Renal cortex interstitium (tissue), 11 donors: ENCODE results near the gene FBRSL1. TPM values are rescaled to one million over a fixed set of nuclear protein-coding genes. Genes with fewer than 3 reads are reported as not detected.

ENCODE experiments used
- DNase-seq, 11 donors: peaks; one replicate each; pipeline ENCODE4 v3.0.0-alpha.2; 2013; ENCODE audit warnings: low read depth in 9 of 11, low spot score in 4 of 11; ENCODE audit errors: extremely low read depth in 1 of 11
- polyA plus RNA-seq, 3 donors: library from polyadenylated mRNA; unstranded; fragments of 120-200 nt; gene quantifications; one replicate each; pipeline ENCODE4 v1.2.1, GENCODE V29; 2013; ENCODE audit not compliant: insufficient read length in 3 of 3

Gene FBRSL1
- polyA plus RNA-seq, 3 donors: 41.9 to 84.7 (median 70.4) TPM

DNA sequence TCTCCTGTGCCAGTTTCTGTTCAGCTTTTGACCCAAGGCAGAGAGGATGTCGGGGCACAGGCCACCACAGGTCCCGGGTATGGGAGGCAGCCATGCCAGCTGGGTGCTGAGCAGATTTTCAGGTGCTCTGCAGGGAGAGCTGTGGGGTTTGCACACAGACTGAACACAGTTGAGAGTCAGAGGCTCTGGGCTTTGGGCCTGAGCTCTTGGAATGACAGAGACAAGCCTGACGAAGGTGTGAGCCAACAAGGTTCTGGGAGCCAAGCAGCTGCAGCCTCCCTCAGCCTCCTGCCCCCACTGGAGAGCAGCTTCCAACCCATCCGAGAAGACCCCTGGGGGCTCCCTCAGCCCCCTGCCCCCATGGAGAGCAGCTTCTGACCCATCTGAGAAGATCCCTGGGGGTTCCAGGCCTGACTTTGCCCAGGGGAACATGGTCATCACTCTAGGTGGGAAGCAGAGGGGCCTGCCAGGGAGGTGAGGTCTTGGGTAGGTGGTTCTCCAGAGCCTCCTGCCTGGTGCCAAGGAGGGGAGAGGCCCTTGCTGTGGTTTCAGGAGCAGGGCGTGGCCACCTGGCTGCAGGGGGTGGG lies 13.8 kb downstream of the FBRSL1 start:
- DNase-seq: no peak

DNA sequence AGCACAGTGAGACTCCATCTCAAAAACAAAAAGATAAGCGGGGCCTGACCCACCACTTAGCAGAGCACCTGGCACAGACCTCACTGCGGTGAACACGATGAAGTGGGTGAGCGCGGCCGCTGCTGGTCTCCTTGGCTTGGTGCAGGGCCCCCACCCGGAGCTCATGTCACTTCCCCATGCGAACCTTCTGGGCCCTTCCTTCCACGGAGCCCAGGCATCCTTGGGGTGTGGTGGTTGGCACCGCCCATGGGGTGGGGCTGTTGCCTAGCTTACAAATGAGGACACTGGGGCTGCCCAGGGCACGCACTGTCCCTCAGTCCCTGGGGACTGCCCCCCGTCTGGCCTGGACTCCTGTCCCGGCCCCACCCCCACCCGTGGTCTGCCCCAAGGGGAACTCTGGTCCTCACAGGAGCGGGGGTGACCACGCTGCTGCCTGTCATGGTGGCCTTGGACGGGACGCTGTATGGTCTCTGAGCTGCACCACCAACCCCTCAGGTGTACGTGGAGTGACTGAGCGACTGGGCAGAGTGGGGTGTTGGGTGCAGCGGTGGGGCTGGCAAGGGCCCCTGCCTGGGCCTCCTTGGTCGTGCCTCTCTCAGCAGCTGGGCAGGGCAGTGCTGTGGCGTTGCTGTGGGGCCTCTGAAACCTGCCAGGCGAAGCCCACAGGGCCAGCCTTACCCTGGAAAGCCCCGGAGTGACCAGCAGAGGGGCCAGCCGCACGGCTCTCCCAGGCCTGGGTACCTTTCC lies 15.3 kb downstream of the FBRSL1 start:
- DNase-seq: no peak

DNA sequence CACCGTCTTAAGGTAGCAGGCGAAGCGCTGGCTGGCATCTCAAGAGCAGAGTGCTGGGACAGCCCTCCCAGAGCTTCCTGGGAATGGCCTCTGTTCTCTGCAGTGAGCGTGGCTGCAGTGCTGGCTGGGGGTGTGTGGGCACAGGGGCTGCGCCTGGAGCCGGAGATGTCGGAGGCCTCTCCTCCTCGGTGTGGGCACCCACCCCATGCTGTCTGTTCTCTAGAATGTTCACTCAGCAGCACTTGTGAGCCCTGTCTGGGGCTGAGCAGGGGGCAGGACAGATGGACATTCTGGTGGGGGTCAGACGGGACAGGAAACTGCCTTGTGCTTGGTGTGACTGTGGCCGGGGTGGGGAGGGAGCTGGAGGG lies 15.9 kb downstream of the FBRSL1 start:
- DNase-seq: no peak

DNA sequence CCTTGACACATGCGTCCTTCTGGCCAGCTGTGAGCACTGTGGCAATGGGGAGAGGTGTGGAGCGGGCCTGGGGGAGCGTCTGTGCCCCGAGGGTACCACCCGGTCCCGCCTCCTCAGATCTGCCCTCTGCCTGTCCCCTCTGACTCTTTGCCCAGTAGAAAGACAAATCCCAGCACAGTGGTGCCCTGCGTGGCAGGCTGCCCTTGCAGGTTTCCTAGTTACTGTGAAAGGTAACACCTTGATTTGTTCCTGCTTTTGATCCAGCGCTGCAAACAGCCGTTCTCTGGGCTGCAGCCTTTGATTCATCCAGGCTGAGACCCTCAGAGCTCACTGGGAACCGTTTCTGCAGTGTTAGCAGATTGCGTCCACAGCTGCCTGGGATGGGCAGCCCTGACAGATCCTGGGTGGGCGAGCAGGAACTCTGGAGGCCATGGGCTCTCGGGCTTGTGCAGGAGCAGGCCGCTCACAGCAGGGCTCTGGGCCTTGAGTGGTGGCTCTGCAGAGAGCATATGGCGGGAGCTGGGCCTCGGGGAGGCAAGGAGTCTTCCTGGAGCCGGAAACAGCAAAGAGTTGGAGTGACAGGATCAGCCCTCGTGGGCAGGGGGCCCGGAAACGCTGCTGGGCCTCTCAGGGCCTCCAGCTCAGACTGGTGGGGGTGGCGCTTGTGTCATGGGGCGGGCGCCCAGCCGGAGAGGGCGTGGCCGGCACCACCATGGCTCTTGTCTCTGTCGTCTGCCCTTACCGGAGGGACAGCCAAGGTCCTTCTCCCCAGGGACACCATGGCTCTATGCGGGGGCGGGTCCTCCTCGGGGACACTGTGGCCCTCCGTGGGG lies 16.6 kb downstream of the FBRSL1 start:
- peak in 10 of 11 donors; percentile 61 to 88 (median 78) for DNase-seq

DNA sequence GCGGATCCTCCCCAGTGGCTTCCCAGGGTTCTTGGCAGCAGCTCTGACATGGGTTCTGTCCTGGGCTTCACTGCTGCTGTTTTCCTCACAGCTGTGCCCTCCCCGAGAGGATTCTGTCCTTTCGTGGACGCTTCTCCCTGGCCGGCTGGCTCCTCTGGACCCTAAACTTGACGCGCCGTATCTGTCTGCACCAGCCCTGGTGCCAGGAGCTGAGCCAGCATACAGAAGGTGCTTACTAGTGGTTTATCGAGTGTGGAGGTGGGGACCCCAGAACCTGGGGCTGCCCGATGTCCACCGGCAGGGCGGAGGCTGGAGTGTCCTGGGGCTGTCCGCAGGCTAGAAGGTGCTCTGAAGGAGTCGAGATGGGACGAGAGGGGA lies 17.2 kb downstream of the FBRSL1 start:
- DNase-seq: no peak

DNA sequence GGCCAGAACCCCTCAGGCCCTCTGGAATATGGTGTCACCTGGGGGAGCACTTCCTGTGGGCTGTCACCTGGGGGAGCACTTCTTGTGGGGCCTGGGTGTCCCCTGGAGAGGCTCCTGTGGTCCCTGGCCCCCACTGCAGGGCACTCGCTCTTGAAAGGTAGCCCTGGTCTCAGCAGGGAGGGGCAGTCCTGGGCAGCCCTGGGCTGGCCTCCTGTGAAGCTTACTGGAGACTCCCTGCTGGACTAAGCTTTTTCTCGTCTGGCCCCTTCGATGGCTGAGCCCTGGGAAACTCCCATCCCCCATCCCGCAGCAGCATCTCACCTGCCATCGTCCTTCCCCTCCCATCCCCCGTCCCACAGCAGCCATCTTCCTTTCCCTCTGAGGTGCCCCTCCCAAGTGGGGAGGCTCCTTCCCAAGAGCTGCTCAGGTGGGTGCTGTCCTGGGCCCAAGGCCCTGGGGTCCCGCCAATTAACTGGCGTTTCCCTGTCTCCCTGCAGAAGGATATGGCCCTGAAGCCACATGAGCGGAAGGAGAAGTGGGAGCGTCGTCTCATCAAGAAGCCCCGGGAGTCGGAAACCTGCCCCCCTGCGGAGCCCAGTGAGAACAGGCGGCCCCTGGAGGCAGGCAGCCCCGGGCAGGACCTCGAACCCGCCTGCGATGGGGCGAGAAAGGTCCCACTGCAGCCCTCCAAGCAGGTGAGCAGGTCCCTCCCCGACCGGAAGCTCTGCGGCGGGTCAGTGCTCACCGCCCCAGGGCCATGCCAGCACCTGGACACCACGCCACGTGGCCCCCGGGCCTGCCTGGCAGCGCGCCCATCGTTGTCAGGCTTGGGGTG lies 17.9 kb downstream of the FBRSL1 start:
- no peak for DNase-seq

DNA sequence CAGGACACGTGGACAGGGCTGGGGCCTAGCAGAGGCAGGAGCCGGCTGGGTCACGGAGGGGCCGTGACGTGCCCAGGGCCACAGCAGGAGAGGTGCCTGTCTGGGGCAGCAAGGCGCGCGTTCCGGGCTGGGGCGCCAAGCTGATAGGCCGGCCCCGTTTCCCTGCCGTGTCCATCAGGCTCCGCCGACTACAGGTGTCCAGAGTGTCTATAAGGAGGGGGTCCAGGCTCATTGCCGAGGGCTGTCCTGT lies 18.5 kb downstream of the FBRSL1 start:
- no peak for DNase-seq

DNA sequence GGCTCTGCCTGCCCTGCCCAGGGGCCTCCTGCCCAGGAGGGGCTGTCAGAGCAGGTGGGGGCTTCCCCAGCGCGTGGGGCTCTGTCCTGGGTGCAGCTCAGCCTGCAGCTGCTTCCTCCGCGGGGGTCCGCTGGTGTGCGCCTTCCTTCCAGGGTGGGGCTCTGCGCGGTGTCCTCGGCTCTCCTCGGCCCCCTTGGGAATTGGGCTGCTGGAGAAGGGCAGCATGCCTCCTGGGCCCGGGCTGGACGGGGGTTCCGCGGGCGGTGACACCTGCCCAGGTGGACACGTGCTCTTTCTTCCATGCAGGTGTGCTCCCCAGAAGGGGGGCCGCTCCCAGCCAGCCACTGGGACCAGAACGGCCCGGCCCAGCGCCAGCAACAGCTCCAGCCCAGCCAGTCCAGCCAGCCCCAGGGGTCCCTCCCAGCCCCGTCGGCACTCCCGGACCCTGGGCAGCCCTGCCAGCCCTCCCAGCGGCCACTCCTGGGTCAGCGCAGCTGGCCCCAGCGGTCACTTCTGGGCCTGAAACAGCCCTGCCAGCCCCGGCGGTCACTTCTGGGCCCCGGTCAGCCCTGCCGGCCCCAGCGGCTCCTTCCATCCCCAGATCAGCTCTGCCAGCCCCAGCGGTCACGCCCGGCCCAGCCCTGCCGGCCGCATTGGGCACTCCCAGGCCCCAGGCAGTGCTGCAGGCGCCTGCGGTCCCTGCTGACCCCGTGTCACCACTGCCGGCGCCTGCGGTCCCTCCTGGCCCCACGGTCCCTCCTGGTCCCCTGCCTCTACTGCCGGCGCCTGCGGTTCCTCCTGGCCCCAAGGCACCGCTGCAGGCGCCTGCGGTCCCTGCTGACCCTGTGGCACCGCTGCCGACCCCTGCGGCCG lies 19.1 kb downstream of the FBRSL1 start:
- no peak for DNase-seq

DNA sequence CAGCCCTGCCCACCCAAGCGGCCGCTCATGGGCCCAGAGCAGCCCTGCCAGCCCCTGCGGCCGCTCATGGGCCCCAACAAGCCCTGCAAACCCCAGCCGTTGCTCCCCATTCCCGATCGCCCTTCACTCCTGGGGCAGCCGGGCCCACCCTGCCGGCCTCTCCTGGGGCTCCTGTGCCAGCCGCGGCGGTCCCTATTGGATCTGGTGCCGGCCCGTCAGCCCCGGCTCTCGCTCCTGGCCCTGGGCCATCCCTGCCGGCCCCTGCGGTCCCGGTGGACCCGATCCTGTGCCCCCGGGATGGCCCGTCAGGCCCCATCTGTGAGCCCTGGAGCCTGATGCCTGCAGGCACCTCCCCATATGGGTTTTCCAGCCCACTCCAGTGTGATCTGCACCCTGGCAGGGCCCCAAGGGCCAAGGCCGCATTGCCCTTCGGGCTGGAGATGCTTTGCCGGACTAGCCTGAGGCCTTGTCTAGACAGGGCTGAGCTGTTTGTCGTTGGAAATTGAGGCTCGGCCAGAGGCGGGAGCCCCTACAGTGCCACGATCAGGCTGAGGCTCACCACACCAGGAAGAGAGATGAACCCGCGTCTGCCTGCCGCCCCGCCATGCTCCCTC lies 20.3 kb downstream of the FBRSL1 start:
- no peak for DNase-seq

DNA sequence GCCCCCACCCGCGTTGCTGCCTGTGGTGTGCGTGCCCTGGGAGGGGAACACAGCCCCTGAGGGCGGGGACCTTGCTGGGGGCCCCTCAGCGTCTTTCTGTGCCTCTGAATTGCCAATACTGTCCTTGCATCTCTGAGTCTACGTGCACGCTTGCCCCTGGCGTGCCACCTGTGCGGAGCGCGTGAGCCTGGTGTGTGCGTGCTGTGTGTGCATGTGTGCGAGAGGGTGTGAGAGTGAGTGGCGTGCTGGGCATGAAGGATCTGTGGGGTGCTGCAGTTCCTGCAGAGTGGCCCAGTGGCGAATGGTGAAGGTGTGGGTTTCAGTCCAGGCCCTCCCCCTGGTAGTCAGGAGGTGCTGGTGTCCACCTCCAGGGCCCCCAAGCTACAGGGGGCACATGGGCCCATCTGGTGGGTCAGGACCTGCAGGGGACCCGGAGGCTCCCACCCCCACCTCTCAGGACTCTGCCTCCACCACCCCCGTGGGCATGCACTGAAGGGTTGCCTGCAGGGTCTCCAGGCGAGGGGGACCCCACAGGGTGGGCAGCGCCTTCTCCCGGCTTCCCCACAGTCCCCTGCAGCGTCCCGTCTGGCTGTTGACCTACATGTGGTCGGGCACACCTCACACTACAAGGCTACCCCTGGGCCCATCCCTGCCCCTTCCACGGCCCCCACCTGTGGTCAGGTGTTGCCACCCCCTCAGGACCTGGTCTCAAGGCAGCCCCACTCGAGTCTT lies 21.0 kb downstream of the FBRSL1 start:
- no peak for DNase-seq

DNA sequence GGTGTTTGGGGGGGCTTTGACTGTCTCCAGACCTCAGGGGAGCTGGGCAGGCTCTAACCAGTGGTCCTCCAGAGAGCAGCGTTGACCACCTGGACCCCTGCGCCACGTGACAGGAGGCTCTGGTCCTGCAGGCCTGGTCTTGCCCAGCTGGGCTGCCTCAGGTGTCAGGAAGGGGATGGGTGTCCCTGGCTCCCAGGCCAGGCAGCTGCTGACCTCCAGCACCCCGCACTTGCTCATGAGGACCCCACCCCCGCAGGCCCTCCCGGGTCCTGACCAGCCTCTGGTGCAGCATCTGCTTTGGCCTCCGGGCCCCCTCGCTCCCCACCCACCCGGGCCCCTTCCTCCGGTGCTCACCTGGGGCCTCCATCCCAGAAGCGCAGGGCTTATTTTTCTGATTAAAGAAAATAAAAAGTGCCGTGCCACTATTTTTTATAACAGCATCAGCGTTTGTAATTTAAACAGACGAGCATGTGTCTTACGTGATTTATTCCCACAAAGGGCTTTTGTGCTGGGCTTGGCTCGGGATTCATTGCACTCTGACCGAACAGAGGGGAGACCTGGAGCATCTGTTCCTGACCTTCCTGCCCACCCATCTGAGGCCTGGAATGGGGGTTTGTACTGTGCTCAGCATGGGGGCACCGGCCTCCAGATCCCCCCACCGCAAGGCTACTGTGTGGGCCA lies 21.7 kb downstream of the FBRSL1 start:
- no peak for DNase-seq

DNA sequence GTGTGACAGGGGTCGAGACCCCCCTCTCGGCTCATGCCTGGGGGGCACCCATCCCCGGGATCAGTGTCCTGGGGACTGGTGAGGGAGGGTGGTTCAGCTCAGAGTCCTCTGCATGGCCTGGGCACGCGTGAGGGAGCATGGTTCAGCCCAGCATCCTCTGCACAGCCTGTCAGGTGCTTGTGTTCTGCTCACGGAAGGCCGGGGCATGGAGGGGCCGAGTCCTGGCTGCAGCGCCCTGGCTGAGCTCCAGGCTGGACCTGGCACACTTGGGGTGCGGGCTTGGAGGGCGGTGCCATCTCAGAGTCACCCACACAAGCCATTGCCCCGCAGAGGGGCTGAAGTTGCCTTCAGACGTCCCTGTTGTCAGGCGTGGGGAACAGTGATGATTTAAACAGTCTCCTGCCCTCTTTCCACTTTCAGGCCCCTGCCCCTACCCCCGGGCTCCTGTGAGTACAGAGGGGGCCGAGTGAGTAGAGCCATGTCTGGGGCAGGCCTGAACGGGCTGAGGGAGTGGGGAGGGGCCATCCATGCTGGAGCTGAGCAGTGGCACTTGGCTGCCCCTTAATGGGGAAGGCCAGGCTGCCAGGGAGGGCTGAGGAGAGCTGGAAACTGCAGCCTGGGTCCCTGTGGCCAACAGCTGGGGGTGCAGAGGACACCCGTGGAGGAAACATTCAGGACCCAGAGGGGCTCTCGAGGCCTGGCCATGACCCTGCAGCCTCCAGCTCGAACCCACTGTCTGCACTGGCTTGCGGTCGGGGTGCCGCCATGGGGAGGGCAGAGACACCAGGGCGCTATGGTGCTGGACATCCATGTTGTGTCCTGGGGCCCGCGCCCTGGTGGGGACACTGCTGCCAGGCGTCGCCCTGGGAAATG lies 22.5 kb downstream of the FBRSL1 start:
- no peak for DNase-seq

DNA sequence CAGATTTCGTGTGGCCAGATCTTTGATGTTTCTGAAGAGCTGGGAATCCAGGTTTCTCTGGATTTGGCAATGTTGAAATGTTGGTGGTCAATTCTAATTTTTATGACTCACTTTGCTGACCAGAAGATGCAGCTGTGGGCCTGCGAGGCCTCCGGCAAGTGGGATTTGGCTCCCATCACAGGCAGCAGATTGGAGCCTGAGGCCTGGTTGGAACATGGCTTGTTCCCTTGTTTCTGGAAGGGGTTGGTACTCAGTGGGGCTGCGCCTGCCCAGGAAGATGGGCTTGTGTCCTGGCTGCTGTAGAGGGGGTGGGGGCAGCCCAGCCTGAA lies 23.1 kb downstream of the FBRSL1 start:
- DNase-seq: no peak

DNA sequence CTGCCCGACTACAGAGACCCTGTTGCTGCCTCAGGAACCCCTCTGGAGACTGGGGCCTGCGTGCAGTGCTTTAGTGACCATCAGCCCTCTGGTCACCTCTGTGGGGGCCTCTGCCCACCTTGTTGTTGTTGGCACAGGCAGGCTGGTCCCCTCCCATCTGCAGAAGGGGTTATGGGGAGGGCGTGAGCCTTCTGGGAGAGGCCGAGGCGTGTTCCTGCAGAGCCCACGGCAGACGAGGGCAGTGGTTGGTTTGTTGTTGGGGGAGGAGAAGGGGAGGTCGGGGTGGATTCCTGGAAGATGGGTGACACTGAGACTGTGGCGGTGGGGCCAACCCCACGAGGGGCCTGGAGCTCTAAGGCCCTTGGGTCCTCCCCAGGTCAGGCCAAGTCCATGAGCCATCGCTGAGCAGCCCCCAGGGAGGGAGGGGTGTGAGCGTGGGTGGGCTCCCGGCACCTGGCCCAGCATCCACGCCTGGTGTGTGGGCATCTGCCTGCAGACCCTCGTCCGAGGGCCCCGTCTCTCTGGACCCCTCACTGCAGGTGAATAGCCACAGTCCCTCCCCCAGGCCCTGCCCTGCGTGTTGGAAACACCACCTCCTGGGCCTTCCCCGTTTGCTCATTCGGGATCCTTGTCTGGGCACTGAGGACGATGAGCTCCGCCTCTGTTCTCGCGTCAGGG lies 23.6 kb downstream of the FBRSL1 start:
- no peak for DNase-seq

DNA sequence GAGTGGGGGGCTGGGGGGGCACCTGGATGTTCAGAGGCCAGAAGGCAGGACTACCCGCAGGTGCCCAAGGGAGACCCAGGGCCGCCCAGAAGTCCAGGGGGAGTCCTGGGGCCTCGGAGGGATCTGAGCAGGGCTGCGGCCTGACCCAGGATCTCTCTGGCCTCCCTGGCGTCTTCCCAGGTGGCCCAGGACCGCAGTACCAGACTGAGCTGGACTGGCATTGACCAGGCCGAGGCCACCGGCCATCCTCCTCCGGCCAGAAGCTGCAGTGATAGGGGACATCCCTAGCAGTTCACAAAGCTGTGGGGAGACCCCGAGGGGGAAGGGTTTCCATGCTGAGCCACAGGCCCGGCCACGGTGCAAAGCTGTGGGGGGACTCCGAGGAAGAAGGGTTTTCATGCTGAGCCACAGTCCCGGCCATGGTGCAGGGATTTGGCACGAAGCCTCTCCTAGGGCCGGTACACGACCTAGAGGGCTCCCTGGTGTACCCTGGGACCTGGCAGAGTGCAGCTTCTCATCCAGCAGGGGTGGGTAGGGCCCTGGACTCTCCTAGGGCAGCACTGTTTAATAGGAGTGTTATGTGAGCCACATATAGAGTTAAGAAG lies 24.4 kb downstream of the FBRSL1 start:
- no peak for DNase-seq
